Inferior parietal cortex (tissue), 1 donor: ENCODE data around the gene SEMA6D.

ENCODE experiments used
- DNase-seq: peaks from one replicate; pipeline ENCODE4 v3.0.0-alpha.2; 2016; ENCODE audit errors: extremely low spot score

SEMA6D gene

GRCh38 chr15:47788685-47789084 is 71.4 kb downstream of the SEMA6D start:
- DNase-seq, result no peak

DNA sequence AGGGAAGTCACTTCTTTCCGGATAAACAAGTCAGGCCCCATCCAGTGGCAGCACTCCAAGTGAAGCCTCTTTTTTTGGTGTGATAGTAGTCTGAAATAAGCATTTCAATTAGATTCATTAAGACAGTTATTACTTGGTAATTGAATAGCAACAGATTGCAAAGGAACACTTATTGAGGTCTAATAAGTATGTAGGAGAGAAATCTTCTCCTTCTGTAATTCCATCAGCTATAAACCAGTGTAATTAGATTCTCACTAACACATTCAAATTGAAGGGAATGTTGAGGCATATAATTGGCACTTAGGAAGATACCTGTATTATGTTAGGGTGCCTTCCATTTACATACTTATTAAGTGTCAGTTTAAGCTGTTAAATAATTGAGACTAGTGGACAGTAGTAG is 73.9 kb downstream of the SEMA6D start:
- DNase-seq, result no peak

GRCh38 chr15:47792231-47792630 is 74.9 kb downstream of the SEMA6D start:
- peak; percentile 64 for DNase-seq

- DNase-seq, result no peak
Measured at GRCh38 chr15:47794252-47794914, 77.1 kb downstream of the SEMA6D start.

DNA sequence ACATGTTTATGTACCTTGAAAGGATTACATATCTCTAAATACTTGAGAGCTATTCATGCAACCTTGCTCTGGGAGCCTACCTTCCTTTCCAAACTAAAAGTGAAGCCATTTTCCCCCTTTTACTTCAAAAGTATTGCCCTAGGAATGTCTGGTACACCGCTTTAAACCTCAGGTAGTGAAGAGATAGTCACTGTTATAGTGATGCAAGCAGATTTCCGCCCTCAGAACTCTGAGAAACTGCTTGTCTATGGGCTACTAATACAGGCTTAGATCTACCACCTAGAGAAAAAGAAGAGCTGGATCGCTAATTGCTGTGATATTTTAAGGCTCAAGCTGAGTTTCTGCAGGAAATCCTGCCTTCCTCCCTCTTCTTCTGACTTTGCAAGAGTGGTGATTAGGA is 78.6 kb downstream of the SEMA6D start:
- no peak for DNase-seq

GRCh38 chr15:47796339-47796738 is 79.0 kb downstream of the SEMA6D start:
- DNase-seq, result no peak

- DNase-seq, result no peak
Measured at GRCh38 chr15:47796830-47797229, 79.5 kb downstream of the SEMA6D start.

DNA sequence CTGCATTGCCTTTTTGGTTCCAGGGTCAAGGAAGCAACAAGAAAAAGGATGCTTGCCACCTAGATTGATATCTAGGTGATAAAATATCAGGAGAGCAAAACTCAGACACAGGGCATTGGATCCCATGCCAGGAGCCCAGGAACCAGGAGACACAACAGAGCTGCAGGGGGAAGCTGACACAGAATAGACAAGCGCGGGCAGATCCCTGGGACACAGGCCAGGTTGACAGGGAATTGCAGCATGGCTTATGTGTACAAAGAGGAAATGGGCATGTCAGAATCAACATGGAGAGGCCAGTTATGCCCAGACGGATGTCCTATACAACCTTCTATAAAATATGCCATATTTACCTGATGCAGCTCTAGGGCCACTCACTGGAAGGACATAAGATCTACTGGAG is 84.2 kb downstream of the SEMA6D start:
- no peak for DNase-seq

DNA sequence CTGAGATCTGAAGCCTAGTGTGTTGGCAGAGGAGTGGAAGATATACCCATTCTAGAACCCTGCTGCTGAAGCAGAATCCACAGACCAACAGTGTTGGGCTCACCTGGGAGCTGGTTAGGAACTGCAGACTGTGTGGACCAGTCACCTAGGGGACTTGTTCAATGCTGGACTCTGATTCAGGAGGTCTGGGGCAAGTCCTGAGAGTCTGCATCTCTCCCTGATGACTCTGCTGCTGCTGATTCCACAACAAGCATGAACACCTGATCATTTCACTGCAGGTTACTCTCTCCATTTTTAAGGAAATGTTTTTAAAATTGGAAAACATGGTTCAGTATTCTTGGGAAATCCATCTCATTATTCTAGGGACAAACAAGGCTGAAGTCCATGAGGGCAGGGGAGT is 84.9 kb downstream of the SEMA6D start:
- no peak for DNase-seq

GRCh38 chr15:47803767-47804166 is 86.5 kb downstream of the SEMA6D start:
- DNase-seq, result no peak

DNA sequence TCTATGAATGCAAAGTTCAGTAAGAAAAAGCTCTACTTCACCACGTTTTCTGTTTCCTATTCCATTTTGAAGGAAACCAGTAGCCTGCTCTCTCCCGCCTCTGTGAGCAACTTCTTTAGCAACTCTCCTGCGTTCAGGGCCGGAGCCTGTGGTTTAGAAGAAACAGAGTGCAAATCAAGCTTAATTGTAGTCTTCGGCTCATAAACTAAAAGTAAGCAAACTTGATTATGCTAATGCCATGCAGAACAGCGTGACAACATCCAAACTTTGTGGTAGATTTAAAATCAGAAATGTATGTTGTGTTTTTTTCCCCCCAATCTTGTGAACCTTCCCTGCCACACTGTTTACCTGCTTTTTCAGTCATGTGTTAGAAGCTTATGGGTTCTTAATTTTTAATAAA is 87.4 kb downstream of the SEMA6D start:
- no peak for DNase-seq

DNA sequence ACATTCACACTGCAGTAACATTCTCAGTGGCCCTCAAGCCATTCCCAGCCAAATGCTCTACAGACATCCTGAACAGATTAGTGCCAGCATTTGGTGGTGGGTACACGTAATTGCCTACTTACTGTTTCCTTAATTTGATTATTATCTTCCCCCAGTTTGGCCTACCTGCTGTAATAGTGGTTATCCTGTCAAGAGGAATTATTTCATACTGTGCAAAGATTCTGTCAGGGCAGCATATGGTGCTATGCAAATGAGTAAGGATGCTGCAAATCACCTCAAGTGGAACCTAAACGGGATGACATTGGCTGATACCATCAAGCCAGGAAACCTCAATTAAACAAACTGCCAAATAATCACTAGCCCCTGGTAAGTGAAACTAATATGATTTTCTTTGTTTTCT is 88.7 kb downstream of the SEMA6D start:
- DNase-seq, result no peak

DNA sequence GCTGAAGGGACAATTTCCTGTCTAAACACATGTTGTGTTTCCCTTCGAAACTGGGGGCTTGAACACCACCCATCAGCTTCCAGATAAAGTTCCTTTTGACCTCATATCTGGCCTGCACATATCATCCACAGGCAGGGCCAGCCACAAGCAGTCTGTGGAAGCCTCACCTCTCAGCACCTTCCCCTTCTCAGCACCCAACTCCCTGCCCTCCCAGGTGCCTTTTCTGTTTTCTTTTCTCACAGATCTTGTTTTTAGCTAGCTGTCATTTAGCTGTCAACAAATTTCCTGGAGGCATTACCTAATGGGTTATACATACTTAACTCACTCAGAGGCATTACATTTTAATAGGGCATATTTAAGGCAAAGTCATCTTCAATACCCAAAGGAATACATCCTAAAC is 93.9 kb downstream of the SEMA6D start:
- DNase-seq, result no peak

DNA sequence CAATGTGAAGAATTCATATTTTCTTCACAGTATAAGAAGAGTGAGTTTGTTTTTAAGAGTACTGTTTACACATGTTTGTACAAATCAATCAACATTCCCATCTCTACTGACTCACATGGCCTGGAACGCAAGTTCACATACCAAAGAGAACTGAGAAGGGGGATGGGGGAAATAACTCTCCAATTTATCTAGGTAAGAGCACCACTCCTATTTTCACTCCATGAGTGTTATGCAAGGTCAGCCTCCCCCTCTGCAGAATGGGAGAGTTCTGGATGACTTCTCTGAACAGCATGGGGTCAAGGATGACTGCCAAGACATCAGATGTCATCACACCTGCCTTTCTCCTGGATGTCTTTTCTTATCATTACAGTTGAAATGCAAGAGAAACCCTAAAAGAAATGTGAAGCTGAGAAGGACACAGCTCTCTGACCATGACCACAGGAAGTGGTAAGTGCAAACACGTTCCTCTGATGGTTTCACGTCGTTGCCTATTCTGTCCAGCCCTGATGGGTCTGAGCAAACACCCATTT is 95.2 kb downstream of the SEMA6D start:
- DNase-seq, result no peak

DNA sequence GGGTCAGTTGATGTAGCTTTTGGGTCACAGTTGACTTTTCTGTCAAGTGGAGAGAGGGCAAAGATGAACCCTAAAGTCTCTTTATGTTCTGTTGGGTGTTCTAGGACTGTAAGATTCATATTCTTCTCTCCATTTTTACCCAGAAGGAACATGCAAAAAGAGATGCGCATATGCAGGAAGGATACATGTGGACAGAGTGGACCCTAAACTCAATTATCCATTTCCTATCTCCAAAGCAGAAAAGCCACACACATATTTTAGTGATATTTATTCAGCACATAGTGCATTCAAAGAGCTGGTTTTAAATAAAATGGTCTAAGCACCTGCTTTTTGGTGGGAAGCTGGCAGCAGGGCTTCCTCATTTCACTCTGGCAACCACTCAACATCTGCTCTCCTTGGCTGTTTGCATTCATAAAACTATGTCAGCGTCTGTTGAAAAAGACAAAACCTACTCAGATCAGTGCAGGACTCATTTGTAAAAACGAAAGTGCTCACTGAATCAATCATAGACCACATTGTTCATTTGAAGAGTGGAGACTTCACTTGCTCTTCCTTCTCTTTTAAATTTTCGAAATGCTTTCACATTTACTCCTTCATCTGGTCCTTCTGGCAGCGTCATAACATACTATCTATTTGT is 96.6 kb downstream of the SEMA6D start:
- DNase-seq, result peak; percentile 47

DNA sequence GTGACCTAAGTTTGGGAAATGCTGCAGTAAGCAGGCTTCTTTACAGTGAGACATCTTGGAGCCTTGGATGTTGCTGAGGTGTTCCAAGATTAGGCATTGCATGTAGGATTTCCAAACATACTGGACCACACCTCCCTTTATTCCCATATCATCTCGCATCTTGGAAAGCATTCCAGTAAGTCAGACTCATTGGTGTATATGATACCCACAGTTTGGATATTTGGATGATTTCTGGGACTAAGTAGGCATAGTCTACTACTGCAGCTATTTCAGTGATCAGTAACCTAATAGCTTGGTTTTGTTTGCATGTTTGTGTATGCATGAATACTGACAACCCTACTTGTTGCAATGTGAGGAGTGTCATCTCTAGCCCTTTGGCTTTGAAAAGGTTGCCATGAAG is 97.3 kb downstream of the SEMA6D start:
- DNase-seq, result no peak

- DNase-seq, result no peak
Measured at GRCh38 chr15:47817969-47818548, 100.8 kb downstream of the SEMA6D start.

GRCh38 chr15:47819158-47819557 is 101.9 kb downstream of the SEMA6D start:
- DNase-seq, result no peak

- DNase-seq, result no peak
Measured at GRCh38 chr15:47820057-47820746, 102.9 kb downstream of the SEMA6D start.

GRCh38 chr15:47820747-47821319 is 103.5 kb downstream of the SEMA6D start:
- DNase-seq, result peak; percentile 31

GRCh38 chr15:47822048-47822447 is 104.7 kb downstream of the SEMA6D start:
- no peak for DNase-seq
